Non-pigmented ciliary epithelial cell (primary cell): Measurements from ENCODE around the gene UBR3.
A peak's percentile ranks its signal among the peaks of the same experiment; 100 is the strongest.

Source experiments
- DNase-seq: peaks from one replicate; pipeline ENCODE4 v3.0.0-alpha.2; 2010; ENCODE audit warnings: low read depth

Gene UBR3

GRCh38 chr2:170005702-170006101 is 178.4 kb downstream of the UBR3 start:
- DNase-seq: no peak

GRCh38 chr2:170006587-170007325 is 179.5 kb downstream of the UBR3 start:
- DNase-seq: no peak

- no peak for DNase-seq
Measured at GRCh38 chr2:170009209-170009608, 182.0 kb downstream of the UBR3 start.

GRCh38 chr2:170012773-170013172 is 185.5 kb downstream of the UBR3 start:
- no peak for DNase-seq

GRCh38 chr2:170013802-170014551 is 186.7 kb downstream of the UBR3 start:
- peak; percentile 13 for DNase-seq

- DNase-seq: no peak
Measured at GRCh38 chr2:170014769-170015168, 187.5 kb downstream of the UBR3 start.

- DNase-seq: no peak
Measured at GRCh38 chr2:170017860-170018532, 190.7 kb downstream of the UBR3 start.

GRCh38 chr2:170019060-170019805 is 192.0 kb downstream of the UBR3 start:
- no peak for DNase-seq

- no peak for DNase-seq
Measured at GRCh38 chr2:170020777-170021176, 193.5 kb downstream of the UBR3 start.

GRCh38 chr2:170022692-170023091 is 195.4 kb downstream of the UBR3 start:
- peak; percentile 36 for DNase-seq

GRCh38 chr2:170024721-170025120 is 197.5 kb downstream of the UBR3 start:
- DNase-seq: no peak

- no peak for DNase-seq
Measured at GRCh38 chr2:170025223-170025622, 198.0 kb downstream of the UBR3 start.

GRCh38 chr2:170026361-170026760 is 199.1 kb downstream of the UBR3 start:
- no peak for DNase-seq

GRCh38 chr2:170029551-170029950 is 202.3 kb downstream of the UBR3 start:
- DNase-seq: no peak

- DNase-seq: no peak
Measured at GRCh38 chr2:170030040-170030439, 202.8 kb downstream of the UBR3 start.

- no peak for DNase-seq
Measured at GRCh38 chr2:170031288-170031687, 204.0 kb downstream of the UBR3 start.

GRCh38 chr2:170034596-170034995 is 207.3 kb downstream of the UBR3 start:
- DNase-seq: no peak

- no peak for DNase-seq
Measured at GRCh38 chr2:170038734-170039133, 211.5 kb downstream of the UBR3 start.

- no peak for DNase-seq
Measured at GRCh38 chr2:170039401-170040172, 212.3 kb downstream of the UBR3 start.

- no peak for DNase-seq
Measured at GRCh38 chr2:170044751-170045478, 217.7 kb downstream of the UBR3 start.
